ENCODE measurements around the gene ICAM4. TPM values are rescaled to one million over a fixed set of nuclear protein-coding genes. Genes with fewer than 3 reads are reported as not detected.
A peak's percentile ranks its signal among the peaks of the same experiment; 100 is the strongest.

ICAM4 gene
- polyA plus RNA-seq, 3 donors, result 5.5 to 17.3 (median 11.2) TPM

DNA sequence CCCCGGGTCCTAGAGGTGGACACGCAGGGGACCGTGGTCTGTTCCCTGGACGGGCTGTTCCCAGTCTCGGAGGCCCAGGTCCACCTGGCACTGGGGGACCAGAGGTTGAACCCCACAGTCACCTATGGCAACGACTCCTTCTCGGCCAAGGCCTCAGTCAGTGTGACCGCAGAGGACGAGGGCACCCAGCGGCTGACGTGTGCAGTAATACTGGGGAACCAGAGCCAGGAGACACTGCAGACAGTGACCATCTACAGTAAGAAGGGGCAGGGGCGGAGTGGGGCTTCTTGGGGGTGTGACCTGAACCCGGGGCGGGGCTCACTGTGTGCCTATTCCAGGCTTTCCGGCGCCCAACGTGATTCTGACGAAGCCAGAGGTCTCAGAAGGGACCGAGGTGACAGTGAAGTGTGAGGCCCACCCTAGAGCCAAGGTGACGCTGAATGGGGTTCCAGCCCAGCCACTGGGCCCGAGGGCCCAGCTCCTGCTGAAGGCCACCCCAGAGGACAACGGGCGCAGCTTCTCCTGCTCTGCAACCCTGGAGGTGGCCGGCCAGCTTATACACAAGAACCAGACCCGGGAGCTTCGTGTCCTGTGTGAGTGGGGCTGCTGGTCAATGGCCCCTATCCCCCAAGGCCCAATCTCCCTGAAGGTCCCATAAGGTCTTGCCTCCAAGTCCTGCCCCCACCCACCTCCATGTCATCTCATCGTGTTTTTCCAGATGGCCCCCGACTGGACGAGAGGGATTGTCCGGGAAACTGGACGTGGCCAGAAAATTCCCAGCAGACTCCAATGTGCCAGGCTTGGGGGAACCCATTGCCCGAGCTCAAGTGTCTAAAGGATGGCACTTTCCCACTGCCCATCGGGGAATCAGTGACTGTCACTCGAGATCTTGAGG is 2.4 kb upstream of the ICAM4 start:
- Histone ChIP-seq H3K27me3 (ENCODE audit: control insufficient read depth in 2 of 2, insufficient read depth in 2 of 2, low read length in 2 of 2) (peaks cover under 1 to 19% of the 10 kb centered on the region in 2 donors), H3K27ac (ENCODE audit: low read depth in 1 of 2, low read length in 2 of 2) (no peak overlapping the region), H3K36me3 (replicated peaks in 1 of 2; ENCODE audit: control insufficient read depth in 1 of 2, insufficient read depth in 2 of 2, low read length in 2 of 2) (peaks cover 54 to 65% of the 10 kb centered on the region in 2 donors), H3K4me1 (ENCODE audit: control insufficient read depth in 1 of 2, insufficient read depth in 2 of 2, low read length in 2 of 2) (peaks cover 42 to 54% of the 10 kb centered on the region in 2 donors), H4K20me1 (ENCODE audit: insufficient read depth, low read length) (peaks cover 72% of the 10 kb centered on the region), H2AFZ (ENCODE audit: insufficient read depth, low read depth, low read length, poor library complexity, severe bottlenecking) (no peak overlapping the region), H3K4me2 (replicated peaks; ENCODE audit: extremely low read depth, low read length, poor library complexity, severe bottlenecking) (no peak overlapping the region), H3K79me2 (ENCODE audit: insufficient read depth, low read length) (peaks cover 4% of the 10 kb centered on the region), H3K9ac (ENCODE audit: insufficient read depth, low read length, poor library complexity, severe bottlenecking) (no peak overlapping the region), H3K4me3 (replicated peaks in 1 of 3; ENCODE audit: low read depth in 2 of 3, low read length in 3 of 3) (no peak overlapping the region), H3K9me3 (replicated peaks in 1 of 2; ENCODE audit: control insufficient read depth in 1 of 2, insufficient read depth in 1 of 2, low read length in 2 of 2) (no peaks in the 10 kb centered on the region)
- no peak for DNase-seq
- H3K4me1 Mint-ChIP-seq, result peaks cover 51% of the 10 kb centered on the region
- peaks cover 15 to 25% (median 22%) of the 10 kb centered on the region in 3 donors for H3K27me3 Mint-ChIP-seq (ENCODE audit: low read depth in 3 of 3)
- TF ChIP-seq, protein P1, sequence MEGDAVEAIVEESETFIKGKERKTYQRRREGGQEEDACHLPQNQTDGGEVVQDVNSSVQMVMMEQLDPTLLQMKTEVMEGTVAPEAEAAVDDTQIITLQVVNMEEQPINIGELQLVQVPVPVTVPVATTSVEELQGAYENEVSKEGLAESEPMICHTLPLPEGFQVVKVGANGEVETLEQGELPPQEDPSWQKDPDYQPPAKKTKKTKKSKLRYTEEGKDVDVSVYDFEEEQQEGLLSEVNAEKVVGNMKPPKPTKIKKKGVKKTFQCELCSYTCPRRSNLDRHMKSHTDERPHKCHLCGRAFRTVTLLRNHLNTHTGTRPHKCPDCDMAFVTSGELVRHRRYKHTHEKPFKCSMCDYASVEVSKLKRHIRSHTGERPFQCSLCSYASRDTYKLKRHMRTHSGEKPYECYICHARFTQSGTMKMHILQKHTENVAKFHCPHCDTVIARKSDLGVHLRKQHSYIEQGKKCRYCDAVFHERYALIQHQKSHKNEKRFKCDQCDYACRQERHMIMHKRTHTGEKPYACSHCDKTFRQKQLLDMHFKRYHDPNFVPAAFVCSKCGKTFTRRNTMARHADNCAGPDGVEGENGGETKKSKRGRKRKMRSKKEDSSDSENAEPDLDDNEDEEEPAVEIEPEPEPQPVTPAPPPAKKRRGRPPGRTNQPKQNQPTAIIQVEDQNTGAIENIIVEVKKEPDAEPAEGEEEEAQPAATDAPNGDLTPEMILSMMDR (IDR thresholded peaks at IDR 0.05), result no peak
- H3K36me3 Mint-ChIP-seq, result peaks cover 65 to 77% of the 10 kb centered on the region in 2 donors
- peaks cover 0 to 16% (median 5%) of the 10 kb centered on the region in 7 donors for H3K9me3 Mint-ChIP-seq
- intact Hi-C loops (cut with micrococcal nuclease), result no loop called here
- H3K4me3 Mint-ChIP-seq, result no peak overlapping the region
- H3K27ac Mint-ChIP-seq, result peak overlapping the region in 1 of 7 donors; percentile 14
- WGBS (ENCODE audit: insufficient coverage), result 96% methylated on average over 30 of the region's 34 CpGs

DNA sequence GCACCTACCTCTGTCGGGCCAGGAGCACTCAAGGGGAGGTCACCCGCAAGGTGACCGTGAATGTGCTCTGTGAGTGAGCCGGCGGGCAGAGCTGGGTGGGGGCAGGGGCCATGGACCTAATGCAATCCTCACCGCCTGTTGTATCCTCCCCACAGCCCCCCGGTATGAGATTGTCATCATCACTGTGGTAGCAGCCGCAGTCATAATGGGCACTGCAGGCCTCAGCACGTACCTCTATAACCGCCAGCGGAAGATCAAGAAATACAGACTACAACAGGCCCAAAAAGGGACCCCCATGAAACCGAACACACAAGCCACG is 1.8 kb upstream of the ICAM4 start:
- Histone ChIP-seq H3K9me3 (replicated peaks in 1 of 2; ENCODE audit: control insufficient read depth in 1 of 2, insufficient read depth in 1 of 2, low read length in 2 of 2) (no peaks in the 10 kb centered on the region), H4K20me1 (ENCODE audit: insufficient read depth, low read length) (peaks cover 67% of the 10 kb centered on the region), H3K4me3 (replicated peaks in 1 of 3; ENCODE audit: low read depth in 2 of 3, low read length in 3 of 3) (no peak overlapping the region), H3K27ac (ENCODE audit: low read depth in 1 of 2, low read length in 2 of 2) (no peak overlapping the region), H3K4me2 (replicated peaks; ENCODE audit: extremely low read depth, low read length, poor library complexity, severe bottlenecking) (no peak overlapping the region), H3K4me1 (ENCODE audit: control insufficient read depth in 1 of 2, insufficient read depth in 2 of 2, low read length in 2 of 2) (peaks cover 48 to 54% of the 10 kb centered on the region in 2 donors), H2AFZ (ENCODE audit: insufficient read depth, low read depth, low read length, poor library complexity, severe bottlenecking) (no peak overlapping the region), H3K27me3 (ENCODE audit: control insufficient read depth in 2 of 2, insufficient read depth in 2 of 2, low read length in 2 of 2) (peaks cover 4 to 25% of the 10 kb centered on the region in 2 donors), H3K9ac (ENCODE audit: insufficient read depth, low read length, poor library complexity, severe bottlenecking) (no peak overlapping the region), H3K36me3 (replicated peaks in 1 of 2; ENCODE audit: control insufficient read depth in 1 of 2, insufficient read depth in 2 of 2, low read length in 2 of 2) (peaks cover 48 to 59% of the 10 kb centered on the region in 2 donors), H3K79me2 (ENCODE audit: insufficient read depth, low read length) (no peaks in the 10 kb centered on the region)
- peaks cover 59 to 71% of the 10 kb centered on the region in 2 donors for H3K36me3 Mint-ChIP-seq
- TF ChIP-seq, protein P1 (IDR thresholded peaks at IDR 0.05), result no peak
- peak overlapping the region in 2 of 7 donors; percentile 37 to 40 for H3K27ac Mint-ChIP-seq
- peaks cover 0 to 19% (median 5%) of the 10 kb centered on the region in 7 donors for H3K9me3 Mint-ChIP-seq
- no peak overlapping the region for H3K4me3 Mint-ChIP-seq
- 97% methylated on average over 13 of the region's 13 CpGs for WGBS (ENCODE audit: insufficient coverage)
- peaks cover 49% of the 10 kb centered on the region for H3K4me1 Mint-ChIP-seq
- intact Hi-C loops (cut with micrococcal nuclease), result no loop called here
- DNase-seq, result no peak
- H3K27me3 Mint-ChIP-seq (ENCODE audit: low read depth in 3 of 3), result peaks cover 21 to 31% (median 27%) of the 10 kb centered on the region in 3 donors

Data from CD14-positive monocyte (primary cell).